Coronary artery (tissue), 2 donors: Measurements from ENCODE around the gene CFAP299.

Experiments
- DNase-seq: peaks from one replicate; pipeline ENCODE4 v3.0.0-alpha.2; 2017; ENCODE audit warnings: low spot score
- H3K27ac ChIP-seq, 2 donors: fragments of 200-600 bp; sonication (generic); one replicate each; pipeline ENCODE4 v1.5.1; 2016 to 2019
- H3K4me3 ChIP-seq: fragments of 200-600 bp; sonication (generic); 2 replicates; pipeline ENCODE4 v1.5.1; 2016; ENCODE audit warnings: mild to moderate bottlenecking, moderate library complexity
- TF ChIP-seq, protein P1 (sequence below): fragments of 200-600 bp; sonication (generic); IDR thresholded peaks from one replicate; pipeline ENCODE4 v1.5.1; 2019; ENCODE audit warnings: antibody characterized with exemption

The CFAP299 gene

DNA sequence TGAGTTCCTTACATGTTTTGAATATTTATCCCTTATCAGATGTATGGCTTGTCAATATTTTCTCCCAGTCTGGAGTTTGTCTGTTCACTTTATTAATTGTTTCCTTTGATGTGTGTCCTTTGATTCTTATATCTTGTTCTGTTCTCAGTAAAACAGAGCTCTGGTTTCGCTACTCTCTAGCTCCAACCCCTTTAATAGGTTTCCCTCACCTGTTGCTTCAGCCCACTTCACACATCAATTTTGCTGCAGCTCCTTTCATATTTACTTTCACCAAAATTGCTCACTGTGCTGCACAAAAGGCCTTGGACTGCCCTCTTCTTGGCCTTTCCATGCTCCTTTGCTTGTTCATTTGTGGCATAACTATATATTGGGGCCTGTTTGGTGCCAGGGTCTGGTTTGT, 85.1 kb downstream of the CFAP299 start:
- TF ChIP-seq, protein P1, sequence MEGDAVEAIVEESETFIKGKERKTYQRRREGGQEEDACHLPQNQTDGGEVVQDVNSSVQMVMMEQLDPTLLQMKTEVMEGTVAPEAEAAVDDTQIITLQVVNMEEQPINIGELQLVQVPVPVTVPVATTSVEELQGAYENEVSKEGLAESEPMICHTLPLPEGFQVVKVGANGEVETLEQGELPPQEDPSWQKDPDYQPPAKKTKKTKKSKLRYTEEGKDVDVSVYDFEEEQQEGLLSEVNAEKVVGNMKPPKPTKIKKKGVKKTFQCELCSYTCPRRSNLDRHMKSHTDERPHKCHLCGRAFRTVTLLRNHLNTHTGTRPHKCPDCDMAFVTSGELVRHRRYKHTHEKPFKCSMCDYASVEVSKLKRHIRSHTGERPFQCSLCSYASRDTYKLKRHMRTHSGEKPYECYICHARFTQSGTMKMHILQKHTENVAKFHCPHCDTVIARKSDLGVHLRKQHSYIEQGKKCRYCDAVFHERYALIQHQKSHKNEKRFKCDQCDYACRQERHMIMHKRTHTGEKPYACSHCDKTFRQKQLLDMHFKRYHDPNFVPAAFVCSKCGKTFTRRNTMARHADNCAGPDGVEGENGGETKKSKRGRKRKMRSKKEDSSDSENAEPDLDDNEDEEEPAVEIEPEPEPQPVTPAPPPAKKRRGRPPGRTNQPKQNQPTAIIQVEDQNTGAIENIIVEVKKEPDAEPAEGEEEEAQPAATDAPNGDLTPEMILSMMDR: no peak
- Histone ChIP-seq H3K4me3 (no peak overlapping the region), H3K27ac (no peak overlapping the region)
- DNase-seq: no peak

DNA sequence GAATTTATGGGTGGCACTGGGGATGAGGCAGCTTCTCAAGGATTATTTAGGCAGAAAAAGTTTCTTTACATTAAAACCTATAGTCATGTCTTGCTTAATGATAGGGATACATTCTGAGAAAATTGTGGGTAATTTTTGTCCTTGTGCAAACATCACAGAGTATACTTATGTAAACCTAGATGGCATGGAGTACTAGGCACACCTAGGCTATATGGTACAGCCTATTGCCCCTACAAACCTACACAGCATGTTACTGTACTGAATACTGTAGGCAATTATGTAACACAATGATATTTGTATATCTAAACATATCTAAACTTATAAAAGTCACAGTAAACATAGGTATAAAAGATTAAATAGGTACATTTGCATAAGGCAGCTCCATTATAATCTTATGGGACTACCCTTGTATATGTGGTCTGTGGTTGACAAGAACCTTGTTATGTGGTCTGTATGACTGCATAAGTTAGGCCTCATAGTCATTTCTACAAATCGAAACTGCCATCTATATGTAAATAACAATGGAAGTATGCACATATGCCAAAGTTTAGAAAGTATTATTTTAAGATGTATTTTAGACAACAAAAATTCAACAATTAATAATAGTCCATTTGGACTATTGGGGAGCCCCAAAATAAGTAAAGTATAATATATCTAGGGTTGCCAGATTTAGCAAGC, 87.3 kb downstream of the CFAP299 start:
- no peak for DNase-seq
- TF ChIP-seq, protein P1: no peak
- H3K27ac ChIP-seq: no peak overlapping the region
- no peak overlapping the region for H3K4me3 ChIP-seq

DNA sequence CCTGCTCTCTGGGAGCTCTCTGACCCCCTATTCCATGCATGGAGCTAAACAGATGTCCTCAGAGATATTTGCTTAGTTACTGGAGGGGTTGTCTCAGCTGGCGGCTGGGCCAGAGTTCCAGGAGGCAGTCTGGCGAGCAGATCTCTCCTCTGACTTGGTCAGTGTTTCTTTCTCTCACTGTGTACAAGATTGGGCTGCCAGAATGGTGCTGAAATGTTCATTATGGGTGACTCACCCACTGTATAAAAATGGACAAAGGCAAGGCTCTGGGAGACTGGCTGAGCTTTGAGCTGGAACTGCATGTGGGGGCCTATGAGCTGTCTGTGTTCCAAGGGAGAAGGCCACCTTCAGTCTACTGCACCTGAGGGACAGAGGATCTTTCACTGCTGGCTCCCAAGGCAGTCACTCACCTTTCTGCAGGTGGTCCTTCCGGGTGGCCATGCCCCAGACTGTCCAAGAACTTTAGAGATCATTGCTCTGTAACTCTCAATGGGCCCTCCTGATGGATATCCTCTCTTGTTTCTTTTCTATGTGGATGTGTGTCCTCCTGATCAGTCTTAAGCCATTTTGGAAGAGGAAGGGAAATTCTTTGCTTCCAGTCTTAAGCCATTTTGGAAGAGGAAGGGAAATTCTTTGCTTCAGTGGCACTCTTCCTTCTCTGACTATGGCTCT, 88.2 kb downstream of the CFAP299 start:
- no peak for DNase-seq
- Histone ChIP-seq H3K4me3 (no peak overlapping the region), H3K27ac (no peak overlapping the region)
- TF ChIP-seq, protein P1: no peak

DNA sequence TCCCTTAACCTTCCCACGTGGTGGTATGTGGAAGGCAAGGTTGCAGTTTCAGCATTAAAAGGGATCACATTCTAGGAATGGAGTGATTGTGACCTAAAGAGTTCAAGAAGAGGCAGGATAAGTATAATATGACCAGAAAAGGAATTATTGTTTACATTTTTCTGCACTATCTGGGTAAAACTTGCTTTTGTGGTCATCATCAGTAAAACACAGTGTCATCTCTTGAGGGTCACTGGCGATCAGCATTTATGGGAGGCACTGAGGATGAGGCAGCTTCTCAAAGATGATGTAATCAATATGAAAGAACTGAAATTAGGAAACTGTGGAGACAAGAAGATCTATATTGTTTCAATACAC, 88.7 kb downstream of the CFAP299 start:
- TF ChIP-seq, protein P1: no peak
- DNase-seq: no peak
- Histone ChIP-seq H3K27ac (no peak overlapping the region), H3K4me3 (no peak overlapping the region)

DNA sequence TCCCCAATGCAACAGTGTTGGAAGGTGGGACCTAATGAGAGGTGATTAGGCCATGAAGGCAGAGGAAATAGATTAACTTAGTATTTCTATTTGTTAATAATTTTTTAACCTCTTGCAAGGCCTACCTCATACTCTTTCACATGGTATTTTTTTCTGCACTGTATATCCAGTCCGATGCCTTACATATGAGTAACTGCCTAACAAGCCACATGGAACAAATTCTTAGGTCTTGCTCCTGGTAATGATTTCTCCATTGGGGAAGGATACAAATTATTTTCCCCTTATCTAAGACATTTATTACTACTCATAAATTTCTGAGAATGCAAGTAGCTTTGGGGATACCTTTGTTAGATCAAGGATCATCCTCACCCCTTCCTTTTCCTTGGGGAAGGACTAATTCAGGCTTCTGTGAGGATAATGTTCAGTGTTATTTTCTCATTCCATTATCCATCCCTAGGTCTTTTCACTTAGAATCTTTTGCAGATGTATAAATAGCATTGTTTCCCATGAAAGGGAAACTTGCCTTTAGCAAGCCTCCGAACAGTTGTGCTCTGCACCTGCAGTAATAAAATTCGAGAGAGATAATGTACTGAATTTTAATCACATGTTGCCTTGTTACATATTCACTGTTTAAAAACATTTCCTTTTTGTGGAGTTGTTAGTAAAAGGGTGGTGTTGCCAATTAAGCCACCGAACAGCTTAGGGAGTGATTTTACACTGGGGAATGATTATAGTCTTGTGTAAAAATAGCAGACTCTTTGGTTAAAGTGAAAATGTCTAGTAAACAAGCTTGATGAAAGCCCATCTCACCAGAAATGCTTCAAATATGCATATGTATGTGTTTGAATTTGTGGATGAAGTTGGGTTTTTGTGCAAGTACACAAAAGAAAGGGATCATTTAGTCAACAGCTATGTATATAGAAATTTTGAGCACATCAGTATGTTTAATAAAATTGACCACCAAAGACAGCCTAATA, 89.9 kb downstream of the CFAP299 start:
- TF ChIP-seq, protein P1: no peak
- no peak overlapping the region for H3K4me3 ChIP-seq
- no peak overlapping the region for H3K27ac ChIP-seq
- no peak for DNase-seq

DNA sequence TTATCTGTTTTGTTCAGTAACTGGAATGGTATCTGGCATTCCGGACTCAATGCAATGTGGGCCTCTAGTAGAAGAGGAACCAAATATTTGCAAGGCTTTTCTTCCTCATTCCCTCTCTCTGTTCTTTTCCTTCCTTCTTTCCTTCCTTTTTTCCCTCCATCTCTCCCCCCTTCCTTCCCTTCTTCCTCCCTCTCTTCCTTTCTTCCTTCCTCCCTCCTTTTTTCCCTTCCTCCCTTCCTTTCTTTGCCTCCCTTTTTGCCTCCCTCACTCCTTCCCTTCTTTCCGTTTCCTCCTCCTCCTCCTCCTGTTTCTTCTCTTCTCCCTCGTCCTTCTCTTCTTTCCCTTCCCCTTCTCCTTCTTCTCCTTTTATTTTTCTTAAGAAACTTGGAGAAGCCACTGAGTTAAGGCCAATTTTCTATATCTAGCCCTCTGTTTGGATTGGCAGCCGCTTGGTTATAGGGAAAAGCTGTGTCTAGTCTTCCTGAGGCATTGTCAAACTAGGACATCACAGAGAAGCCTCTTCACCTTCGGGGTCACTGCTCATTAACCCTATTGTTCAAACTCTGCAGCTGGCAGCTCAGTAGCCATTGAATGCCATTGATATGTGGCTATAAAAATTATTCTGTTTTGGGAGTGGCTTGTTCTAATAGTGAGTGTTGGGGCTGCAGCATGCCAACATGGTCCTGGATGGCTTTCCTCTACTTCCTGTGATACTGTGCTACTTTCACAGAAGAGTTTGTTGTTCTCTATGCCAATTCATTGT, 95.9 kb downstream of the CFAP299 start:
- no peak overlapping the region for H3K4me3 ChIP-seq
- H3K27ac ChIP-seq: no peak overlapping the region
- DNase-seq: no peak
- TF ChIP-seq, protein P1: no peak
